SK-N-SH treated with all-trans-retinoic acid at 6 μM for 48 hours (cell line): ENCODE results near the gene TMEM203.

Source experiments
- ATAC-seq: fragments of 200-7000 bp; cut with Tn5 transposase; 3 replicates; pipeline ENCODE4 v1.9.1; 2020; ENCODE audit warnings: mild to moderate bottlenecking, moderate library complexity
- ARNTL ChIP-seq: fragments of 450-650 bp; formaldehyde crosslinking; IDR thresholded peaks from 2 replicates; pipeline ENCODE4 v1.5.0; 2020; ENCODE audit warnings: low read depth, mild to moderate bottlenecking, moderate library complexity, borderline replicate concordance
- BACH2 ChIP-seq: fragments of 250-450 bp; sonication (Bioruptor Pico); IDR thresholded peaks from 2 replicates; pipeline ENCODE4 v1.9.0; 2021; ENCODE audit warnings: mild to moderate bottlenecking, borderline replicate concordance
- CREB5 ChIP-seq: fragments of 250-450 bp; sonication (Bioruptor Pico); IDR thresholded peaks from 2 replicates; pipeline ENCODE4 v1.5.1; 2020; ENCODE audit warnings: low read depth, mild to moderate bottlenecking, moderate library complexity
- CSDC2 ChIP-seq: fragments of 250-450 bp; sonication (Bioruptor Pico); IDR thresholded peaks from 2 replicates; pipeline ENCODE4 v1.5.0; 2020; ENCODE audit warnings: mild to moderate bottlenecking, moderate library complexity
- CSRNP3 ChIP-seq: fragments of 250-450 bp; sonication (Bioruptor Pico); IDR thresholded peaks from 2 replicates; pipeline ENCODE4 v1.5.1; 2021; ENCODE audit warnings: mild to moderate bottlenecking, moderate library complexity
- ESRRG ChIP-seq: fragments of 250-450 bp; sonication (Bioruptor Pico); IDR thresholded peaks from 2 replicates; pipeline ENCODE4 v1.6.1; 2021; ENCODE audit warnings: mild to moderate bottlenecking
- PATZ1 ChIP-seq: fragments of 250-450 bp; sonication (Bioruptor Pico); IDR thresholded peaks from 2 replicates; pipeline ENCODE4 v1.8.0; 2020; ENCODE audit warnings: mild to moderate bottlenecking, moderate library complexity, borderline replicate concordance
- POU6F1 ChIP-seq: fragments of 250-450 bp; sonication (Bioruptor Pico); IDR thresholded peaks from 2 replicates; pipeline ENCODE4 v1.8.0; 2021; ENCODE audit warnings: low read depth, mild to moderate bottlenecking, moderate library complexity, borderline replicate concordance
- PPARA ChIP-seq: fragments of 250-450 bp; sonication (Bioruptor Pico); IDR thresholded peaks from 2 replicates; pipeline ENCODE4 v1.5.0; 2020; ENCODE audit warnings: mild to moderate bottlenecking, borderline replicate concordance
- RARB ChIP-seq: fragments of 250-450 bp; sonication (Bioruptor Pico); IDR thresholded peaks from 2 replicates; pipeline ENCODE4 v1.8.0; 2021; ENCODE audit warnings: mild to moderate bottlenecking, moderate library complexity
- SNAI2 ChIP-seq: fragments of 250-450 bp; sonication (Bioruptor Pico); IDR thresholded peaks from 2 replicates; pipeline ENCODE4 v1.5.0; 2020; ENCODE audit warnings: mild to moderate bottlenecking, moderate library complexity
- TCF4 ChIP-seq: fragments of 250-450 bp; sonication (Bioruptor Pico); IDR thresholded peaks from 2 replicates; pipeline ENCODE4 v1.8.0; 2021; ENCODE audit warnings: mild to moderate bottlenecking, moderate library complexity, borderline replicate concordance
- TSHZ2 ChIP-seq: fragments of 250-450 bp; sonication (Bioruptor Pico); IDR thresholded peaks from 2 replicates; pipeline ENCODE4 v1.5.0; 2020; ENCODE audit warnings: mild to moderate bottlenecking, moderate library complexity
- ZFP30 ChIP-seq: fragments of 450-650 bp; formaldehyde crosslinking; IDR thresholded peaks from 2 replicates; pipeline ENCODE4 v1.5.0; 2022; ENCODE audit warnings: mild to moderate bottlenecking, moderate library complexity
- ZNF70 ChIP-seq: fragments of 450-650 bp; formaldehyde crosslinking; IDR thresholded peaks from 2 replicates; pipeline ENCODE4 v1.5.0; 2020; ENCODE audit warnings: mild to moderate bottlenecking, moderate library complexity
- ZNF8 ChIP-seq: fragments of 450-650 bp; formaldehyde crosslinking; IDR thresholded peaks from 2 replicates; pipeline ENCODE4 v1.5.0; 2020; ENCODE audit warnings: mild to moderate bottlenecking, moderate library complexity

The TMEM203 gene

GRCh38 chr9:137250329-137251193 is 45.1 kb upstream of the TMEM203 start:
- no peak for ATAC-seq

GRCh38 chr9:137247916-137248175 is 42.4 kb upstream of the TMEM203 start:
- TF ChIP-seq ZFP30 (no peak), ESRRG (CRISPR knock-in tag) (no peak), POU6F1 (CRISPR knock-in tag) (no peak), BACH2 (CRISPR knock-in tag) (no peak), SNAI2 (CRISPR knock-in tag) (no peak), ARNTL (CRISPR knock-in tag) (no peak)
- TF ChIP-seq, all 23 proteins: peak for 0
- ATAC-seq: no peak

More at GRCh38 chr9:137250329-137251193, 45.1 kb upstream of the TMEM203 start:
- TF ChIP-seq ARNTL (CRISPR knock-in tag) (no peak), TCF4 (CRISPR knock-in tag) (no peak), TSHZ2 (CRISPR knock-in tag) (no peak), ZNF70 (CRISPR knock-in tag) (no peak), RARB (no peak), POU6F1 (CRISPR knock-in tag) (no peak), PPARA (no peak), PATZ1 (CRISPR knock-in tag) (no peak)

GRCh38 chr9:137247135-137247915 is 41.9 kb upstream of the TMEM203 start:
- ATAC-seq: no peak
- TF ChIP-seq TCF4 (CRISPR knock-in tag) (no peak), PPARA (no peak), CSDC2 (CRISPR knock-in tag) (no peak), ZFP30 (no peak), ZNF8 (no peak), CREB5 (CRISPR knock-in tag) (no peak), ZNF70 (CRISPR knock-in tag) (no peak), CSRNP3 (CRISPR knock-in tag) (no peak)
